Measurements from ENCODE around the gene TMEM181. TPM values are rescaled to one million over a fixed set of nuclear protein-coding genes. Genes with fewer than 3 reads are reported as not detected.

The TMEM181 gene
- total and polyA plus RNA-seq, 2 of the 13 experiments (the other 11 are each of a cell fraction or from before 2014, with no cell fraction given) = 59.1 to 108 TPM

- TF ChIP-seq LCORL (IDR thresholded peaks at IDR 0.05) (no peak), LCORL (CRISPR knock-in tag; IDR thresholded peaks at IDR 0.05) (peak; percentile 38; the same call in 1 of the 2 replicates), ZNF777 (CRISPR knock-in tag; IDR thresholded peaks at IDR 0.05) (0 out of 2 replicates have a peak, but pooled peaks have one; percentile 8), ZBTB10 (CRISPR knock-in tag; IDR thresholded peaks at IDR 0.05; ENCODE audit: borderline replicate concordance) (0 out of 2 replicates have a peak, but pooled peaks have one; percentile 1), KDM1A (CRISPR knock-in tag; IDR thresholded peaks at IDR 0.05) (no peak), ZNF652 (CRISPR knock-in tag; IDR thresholded peaks at IDR 0.05; ENCODE audit: borderline replicate concordance, low read depth) (no peak), HNF4A (CRISPR knock-in tag; IDR thresholded peaks at IDR 0.05) (no peak), ZBTB14 (CRISPR knock-in tag; IDR thresholded peaks at IDR 0.05) (0 out of 2 replicates have a peak, but pooled peaks have one; percentile 3), MTA1 (CRISPR knock-in tag; IDR thresholded peaks at IDR 0.05; ENCODE audit: borderline replicate concordance) (no peak), PHF8 (CRISPR knock-in tag; IDR thresholded peaks at IDR 0.05) (0 out of 2 replicates have a peak, but pooled peaks have one; percentile 14), NR2C2 (CRISPR knock-in tag; IDR thresholded peaks at IDR 0.05; ENCODE audit: borderline replicate concordance) (no peak), ZGPAT (CRISPR knock-in tag; IDR thresholded peaks at IDR 0.05) (no peak), POLR2AphosphoS2 (IDR thresholded peaks at IDR 0.05; ENCODE audit: low read depth, low read length) (no peak), PHF20 (CRISPR knock-in tag; IDR thresholded peaks at IDR 0.05) (no peak), GMEB1 (CRISPR knock-in tag; IDR thresholded peaks at IDR 0.05; ENCODE audit: borderline replicate concordance) (no peak), CHD4 (IDR thresholded peaks at IDR 0.05; ENCODE audit: borderline replicate concordance, low read length) (no peak), PAF1 (CRISPR knock-in tag; IDR thresholded peaks at IDR 0.05) (0 out of 2 replicates have a peak, but pooled peaks have one; percentile 42), TGIF2 (CRISPR knock-in tag; IDR thresholded peaks at IDR 0.05) (no peak), MAFG (CRISPR knock-in tag; IDR thresholded peaks at IDR 0.05) (no peak), SNAI1 (CRISPR knock-in tag; IDR thresholded peaks at IDR 0.05; ENCODE audit: borderline replicate concordance) (no peak)
These were observed 1.5 kb downstream of the TMEM181 start (continued) for GRCh38 chr6:158561321-158561884.

Measured in HepG2 (cell line).